CMK (cell line): ENCODE results near the gene PLA2G4C.
"Not testable (repeated sequence)": the region's sequence is repeated elsewhere in the genome, so short reads cannot be mapped to it uniquely, and the experiment has no call there.

Source experiments
- DNase-seq: peaks from one replicate; pipeline ENCODE4 v3.0.0-alpha.2; 2010; ENCODE audit warnings: low read depth

The PLA2G4C gene

DNA sequence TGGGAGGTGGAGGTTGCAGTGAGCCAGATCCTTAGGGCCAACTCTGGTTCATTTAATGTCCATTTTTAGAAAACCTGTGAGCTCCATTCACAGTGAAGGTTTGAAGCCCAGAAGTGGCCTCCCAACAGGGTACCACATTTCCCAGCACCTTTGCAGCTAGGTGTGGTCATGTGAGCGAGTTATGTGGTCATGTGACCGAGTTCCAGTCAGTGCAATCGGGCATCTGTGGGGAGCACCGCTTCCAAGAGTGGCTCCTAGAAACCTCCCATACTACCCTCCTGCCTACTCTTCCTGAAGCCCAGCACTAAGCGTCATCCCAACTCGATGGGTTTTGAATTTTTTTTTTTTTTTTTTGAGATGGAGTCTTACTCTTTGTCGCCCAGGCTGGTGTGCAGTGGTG lies 663 bp upstream of the PLA2G4C start:
- DNase-seq: no peak

DNA sequence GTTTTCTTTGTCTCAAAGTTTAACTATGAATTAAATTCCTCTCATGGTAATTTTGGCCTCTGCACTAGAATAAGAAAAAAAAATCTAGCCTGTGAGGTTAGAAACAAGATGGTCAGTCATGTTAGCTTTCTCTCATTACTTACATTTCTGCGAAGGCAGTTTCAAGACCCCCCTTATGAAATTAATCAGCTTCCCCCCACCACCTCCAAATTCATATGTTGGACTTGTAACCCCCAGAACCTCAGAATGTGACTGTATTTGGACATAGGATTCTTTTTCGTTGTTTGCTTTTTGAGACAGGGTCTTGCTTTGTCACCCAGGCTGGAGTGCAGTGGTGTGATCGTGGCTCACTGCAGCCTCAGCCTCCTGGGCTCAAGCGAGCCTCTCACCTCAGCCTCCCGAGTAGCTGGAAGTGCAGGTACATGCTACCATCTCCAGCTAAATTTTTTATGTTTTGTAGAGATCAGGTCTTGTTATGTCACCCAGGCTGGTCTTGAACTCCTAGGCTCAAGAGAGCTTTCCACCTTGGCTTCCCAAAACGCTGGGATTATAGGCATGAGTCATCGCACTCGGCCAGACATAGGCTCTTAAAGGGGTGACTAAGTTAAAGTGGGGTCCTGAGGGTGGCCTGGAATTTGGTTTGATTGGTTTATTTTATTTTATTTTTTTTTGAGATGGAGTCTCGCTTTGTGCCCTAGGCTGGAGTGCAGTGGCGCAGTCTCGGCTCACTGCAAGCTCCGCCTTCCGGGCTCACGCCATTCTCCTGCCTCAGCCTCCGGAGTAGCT lies 1.4 kb downstream of the PLA2G4C start:
- no peak for DNase-seq

GRCh38 chr19:48103922-48104321 lies 6.7 kb downstream of the PLA2G4C start:
- DNase-seq: no peak

- DNase-seq: peak; percentile 45
These were observed 7.5 kb downstream of the PLA2G4C start for GRCh38 chr19:48102870-48103751.

GRCh38 chr19:48095612-48096175 lies 14.9 kb downstream of the PLA2G4C start:
- DNase-seq: no peak

- DNase-seq: no peak
These were observed 15.8 kb downstream of the PLA2G4C start for GRCh38 chr19:48094855-48095203.

DNA sequence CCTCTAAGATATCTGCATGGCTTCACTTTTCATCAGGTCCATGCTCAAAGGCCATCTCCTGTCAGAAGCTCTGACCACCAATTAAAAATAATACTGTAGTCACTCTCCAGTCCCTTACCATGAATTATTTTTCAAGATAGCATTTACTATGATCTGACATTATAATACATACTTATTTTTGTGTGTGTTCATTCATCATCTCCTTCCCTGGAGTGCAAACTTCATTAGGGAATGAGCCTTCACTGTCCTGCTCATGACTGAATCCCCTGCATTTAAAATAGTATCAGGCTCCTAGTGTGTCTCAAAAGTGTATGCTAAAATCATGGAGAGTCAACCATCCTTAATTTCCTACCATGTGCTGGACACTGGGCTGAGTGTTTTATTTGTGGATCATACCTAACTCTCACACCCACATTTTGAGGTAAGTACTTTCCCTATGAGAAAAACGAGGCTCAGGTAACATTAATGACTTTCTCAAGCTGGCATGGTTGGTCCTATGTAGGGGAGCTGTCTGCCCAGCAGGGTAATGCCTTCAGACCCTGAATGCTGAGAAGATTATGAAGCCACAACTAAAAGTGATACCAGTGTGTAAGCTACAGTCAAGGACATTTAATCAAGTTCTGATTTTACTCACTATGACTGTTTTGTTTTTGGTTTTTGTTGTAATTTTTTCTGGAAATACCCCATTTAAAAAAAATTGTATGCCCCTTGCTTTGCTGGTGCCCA lies 16.3 kb downstream of the PLA2G4C start:
- DNase-seq: no peak

DNA sequence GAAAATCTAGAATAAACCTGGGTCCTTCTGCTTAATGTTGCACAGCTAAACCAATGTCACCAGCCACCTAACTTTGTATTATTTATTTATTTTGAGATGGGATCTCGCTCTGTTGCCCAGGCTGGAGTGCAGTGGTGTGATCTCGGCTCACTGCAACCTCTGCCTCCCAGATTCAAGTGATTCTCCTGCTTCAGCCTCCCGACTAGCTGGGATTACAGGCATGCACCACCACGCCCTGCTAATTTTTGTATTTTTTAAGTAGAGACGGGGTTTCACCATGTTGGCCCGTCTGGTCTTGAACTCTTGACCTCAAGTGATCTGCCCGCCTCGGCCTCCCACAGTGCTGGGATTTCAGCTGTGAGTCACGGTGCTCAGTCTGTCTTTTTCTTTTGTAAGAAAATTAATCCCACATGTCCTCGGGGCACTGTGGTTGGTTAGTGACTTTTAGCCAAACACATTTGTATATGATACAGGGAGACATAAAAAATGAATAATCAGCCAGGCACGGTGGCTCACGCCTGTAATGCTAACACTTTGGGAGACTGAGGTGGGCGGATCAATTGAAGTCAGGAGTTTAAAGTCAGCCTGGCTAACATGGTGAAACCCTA lies 19.4 kb downstream of the PLA2G4C start:
- not testable (repeated sequence) for DNase-seq

- DNase-seq: no peak
These were observed 20.3 kb downstream of the PLA2G4C start for GRCh38 chr19:48090281-48090802.

GRCh38 chr19:48088991-48089390 lies 21.6 kb downstream of the PLA2G4C start:
- DNase-seq: not testable (repeated sequence)

DNA sequence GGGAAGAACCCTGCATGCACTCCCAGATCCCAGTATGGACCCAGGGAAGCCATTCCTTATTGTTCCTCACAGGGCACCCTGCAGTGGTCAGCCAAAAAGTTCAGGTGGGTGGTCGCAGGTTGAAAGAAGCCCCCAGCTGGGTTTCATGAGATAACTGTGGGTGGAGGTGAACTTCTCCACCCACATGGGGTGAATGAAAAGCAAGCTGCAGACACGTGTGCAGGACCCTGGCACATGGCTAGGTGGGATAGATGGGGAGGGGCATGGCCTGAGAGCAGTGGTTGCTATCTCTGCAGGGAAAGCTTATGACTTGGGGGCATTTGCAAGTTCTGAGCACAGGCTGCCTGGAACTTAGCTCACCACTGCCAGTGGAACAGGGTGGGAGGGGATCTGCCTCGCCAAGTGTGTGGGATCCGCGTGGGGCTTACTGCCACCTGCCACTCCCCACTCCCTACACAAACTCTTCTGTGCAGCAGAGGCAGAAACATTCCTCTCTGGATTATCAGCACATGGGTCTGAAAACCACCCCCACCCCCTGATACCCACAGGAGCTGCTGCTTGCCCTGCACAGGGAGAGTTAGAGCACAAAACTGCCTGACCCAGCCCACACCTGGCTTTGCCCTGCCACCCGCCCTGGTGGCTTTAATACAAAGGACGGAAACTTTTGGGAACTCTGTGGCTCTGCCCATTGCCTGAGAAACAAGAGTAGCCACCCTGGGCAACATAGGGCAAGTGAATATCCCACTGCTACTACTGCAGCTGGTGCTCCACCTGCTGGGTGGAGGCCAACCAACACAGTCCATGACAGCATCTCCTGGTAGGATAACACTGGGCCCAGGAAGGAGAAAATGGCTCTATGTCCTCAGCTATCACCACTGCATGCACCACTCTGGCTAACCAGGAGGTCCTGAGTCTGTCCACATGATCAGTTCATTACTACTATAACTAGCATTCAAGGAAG lies 24.4 kb downstream of the PLA2G4C start:
- no peak for DNase-seq

GRCh38 chr19:48085076-48085475 lies 25.5 kb downstream of the PLA2G4C start:
- no peak for DNase-seq

DNA sequence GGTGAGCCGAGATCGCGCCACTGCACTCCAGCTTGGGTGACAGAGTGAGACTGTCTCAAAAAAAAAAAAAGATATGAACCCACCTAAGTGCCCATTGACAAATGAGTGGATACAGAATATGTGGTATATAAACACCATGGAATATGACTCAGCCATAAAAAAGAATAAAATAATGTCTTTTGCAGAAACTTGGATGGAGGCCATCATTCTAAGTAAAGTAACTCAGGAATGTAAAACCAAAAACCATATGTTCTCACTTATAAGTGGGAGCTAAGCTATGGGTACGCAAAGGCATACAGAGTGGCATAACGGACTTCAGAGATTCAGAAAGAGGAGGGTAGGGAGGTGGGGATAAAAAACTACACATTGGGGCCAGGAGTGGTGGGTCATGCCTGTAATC lies 29.5 kb downstream of the PLA2G4C start:
- no peak for DNase-seq

GRCh38 chr19:48070177-48070769 lies 40.3 kb downstream of the PLA2G4C start:
- not testable (repeated sequence) for DNase-seq

DNA sequence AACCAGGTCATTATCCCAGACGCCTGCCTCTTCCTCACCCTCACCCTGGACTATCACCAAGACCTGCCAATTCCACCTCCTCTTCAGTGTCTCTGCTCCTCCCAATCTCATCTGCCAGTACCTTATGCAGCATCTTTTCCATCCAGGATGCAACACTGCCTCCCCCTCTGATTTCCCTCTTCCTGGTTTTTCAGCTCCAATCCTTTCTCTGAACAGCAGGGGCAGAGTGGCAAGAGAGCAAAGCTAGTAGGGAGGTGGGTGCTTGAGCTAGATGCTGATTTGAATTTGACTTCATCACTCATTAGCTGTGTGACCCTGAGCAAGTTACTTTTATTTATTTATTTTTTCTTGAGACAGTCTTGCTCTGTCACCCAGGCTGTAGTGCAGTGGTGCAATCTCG lies 41.2 kb downstream of the PLA2G4C start:
- DNase-seq: no peak

- no peak for DNase-seq
These were observed 46.1 kb downstream of the PLA2G4C start for GRCh38 chr19:48064509-48064908.

DNA sequence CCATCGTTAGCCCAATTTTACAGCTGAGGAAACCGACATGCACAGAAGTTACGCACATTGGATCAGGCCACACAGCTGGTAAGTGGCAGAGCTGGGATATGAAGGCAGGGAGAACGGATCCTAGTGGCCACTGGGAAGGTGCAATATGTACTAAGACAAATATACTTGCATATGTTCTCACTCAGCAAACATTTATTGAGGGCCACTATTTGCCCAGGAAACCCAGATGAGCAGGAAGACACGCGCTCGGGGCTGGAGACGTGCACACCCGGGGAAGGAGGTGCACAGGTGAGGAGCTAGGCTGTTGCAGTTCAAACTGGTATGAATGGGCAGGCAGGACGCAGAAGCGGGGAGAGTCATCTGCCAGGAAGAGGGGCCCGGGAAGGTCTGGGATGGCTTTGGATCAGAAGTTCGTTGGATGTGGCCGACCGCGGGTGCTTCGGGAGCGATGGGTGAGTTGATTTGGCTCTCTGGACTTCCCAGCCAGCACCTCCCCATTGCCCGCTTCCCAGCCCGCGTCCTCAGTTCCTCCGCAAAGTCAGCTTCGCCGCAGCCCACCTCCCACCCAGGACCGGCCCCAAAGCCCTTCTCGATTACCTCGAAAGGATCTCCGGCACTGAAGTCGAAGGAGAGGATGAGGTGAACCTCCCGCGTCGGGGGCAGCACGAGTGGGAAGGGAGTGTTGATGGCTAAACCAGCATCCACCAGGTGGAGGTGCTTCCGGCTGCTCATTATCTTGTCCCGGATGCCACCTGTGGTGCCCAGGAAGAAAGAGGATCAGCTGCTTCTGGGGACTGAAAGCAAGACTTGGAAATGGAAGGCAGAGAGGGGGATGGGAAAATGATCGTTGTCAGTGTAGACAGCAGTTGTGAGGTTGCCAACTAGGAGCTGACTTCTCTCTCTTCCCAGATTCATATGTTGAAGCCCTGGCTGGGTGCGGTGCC lies 48.9 kb downstream of the PLA2G4C start:
- DNase-seq: no peak

DNA sequence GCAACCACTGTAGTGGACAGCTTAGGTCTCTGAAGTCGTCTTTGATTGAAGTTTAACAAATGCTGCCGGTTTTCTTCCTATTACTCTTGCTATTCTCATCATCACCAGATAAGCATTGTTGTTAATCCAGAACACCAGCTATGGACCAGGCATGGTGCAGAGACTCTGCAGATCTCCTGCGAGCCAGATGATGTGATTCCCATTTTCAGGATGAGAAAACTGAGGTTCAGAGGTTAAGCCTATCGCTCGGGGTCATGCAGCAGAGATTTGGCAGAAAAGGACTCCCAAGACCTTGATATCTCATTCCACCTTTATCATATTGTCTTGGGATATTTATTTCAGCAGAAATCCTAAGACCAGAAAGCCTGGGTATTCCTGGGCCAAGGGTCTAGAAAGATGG lies 50.2 kb downstream of the PLA2G4C start:
- DNase-seq: no peak

GRCh38 chr19:48059331-48059730 lies 51.3 kb downstream of the PLA2G4C start:
- no peak for DNase-seq
